Fibroblast of pulmonary artery (primary cell): Measurements from ENCODE around the gene ABCA13.

ENCODE experiments used
- DNase-seq: peaks from one replicate; pipeline ENCODE4 v3.0.0-alpha.2; 2010; ENCODE audit warnings: low read depth
- H3K4me3 ChIP-seq: replicated peaks from 2 replicates; pipeline ENCODE4 v1.5.1; 2011; ENCODE audit warnings: low read depth, mild to moderate bottlenecking, control low read depth, low read length, moderate library complexity
- CTCF ChIP-seq: IDR thresholded peaks from 2 replicates; pipeline ENCODE4 v1.5.1; 2011; ENCODE audit warnings: mild to moderate bottlenecking, control low read depth, low read length, inconsistent platforms; ENCODE audit errors: missing control alignments

Gene ABCA13

GRCh38 chr7:48237354-48237753 is 66.1 kb downstream of the ABCA13 start:
- no peak for TF ChIP-seq CTCF
- DNase-seq: no peak
- no peak overlapping the region for H3K4me3 ChIP-seq

DNA sequence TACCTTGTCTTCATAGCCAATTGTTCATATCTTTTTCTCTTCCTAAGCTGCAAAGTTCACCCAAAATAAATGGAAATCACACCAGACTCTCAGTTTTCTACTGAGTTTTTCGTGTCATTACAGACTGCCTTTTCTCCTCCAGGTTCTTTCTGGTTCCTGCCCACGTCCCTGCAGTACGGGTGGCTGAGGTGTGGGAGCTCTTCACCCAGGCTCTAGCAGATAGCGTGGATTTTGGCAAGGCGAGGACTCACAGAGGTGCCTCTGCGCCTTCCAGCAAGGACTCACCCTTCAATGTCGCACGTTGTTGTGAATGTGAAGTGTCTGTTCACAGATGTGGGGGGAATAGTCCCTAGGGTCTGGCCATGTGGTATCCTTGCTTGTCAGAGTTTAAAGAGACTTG is 71.6 kb downstream of the ABCA13 start:
- DNase-seq: no peak
- no peak overlapping the region for H3K4me3 ChIP-seq
- TF ChIP-seq CTCF: no peak

DNA sequence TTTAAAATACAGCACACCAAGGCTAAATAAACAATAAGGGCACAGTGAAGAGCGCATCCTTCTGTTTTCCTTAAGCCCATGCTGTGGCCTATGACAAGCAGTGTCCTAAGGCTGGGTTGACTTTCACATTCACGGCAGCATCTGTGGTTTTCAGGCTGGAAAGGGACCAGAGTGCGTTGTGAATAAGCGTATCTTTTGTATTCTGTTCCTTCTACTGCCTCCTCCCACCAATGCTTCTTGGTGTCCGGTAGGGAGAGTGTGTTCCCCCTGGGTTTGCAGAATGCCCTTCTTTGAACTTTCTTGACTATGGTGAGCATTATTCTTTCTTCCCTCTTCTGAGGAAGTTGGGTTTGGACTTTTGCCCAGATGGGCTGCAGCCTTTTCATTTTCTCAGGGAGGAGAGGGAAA is 73.6 kb downstream of the ABCA13 start:
- peak; percentile 7 for TF ChIP-seq CTCF
- no peak overlapping the region for H3K4me3 ChIP-seq
- DNase-seq: peak; percentile 76

GRCh38 chr7:48245751-48246472 is 74.7 kb downstream of the ABCA13 start:
- H3K4me3 ChIP-seq: no peak overlapping the region
- DNase-seq: peak; percentile 10
- TF ChIP-seq CTCF: no peak

DNA sequence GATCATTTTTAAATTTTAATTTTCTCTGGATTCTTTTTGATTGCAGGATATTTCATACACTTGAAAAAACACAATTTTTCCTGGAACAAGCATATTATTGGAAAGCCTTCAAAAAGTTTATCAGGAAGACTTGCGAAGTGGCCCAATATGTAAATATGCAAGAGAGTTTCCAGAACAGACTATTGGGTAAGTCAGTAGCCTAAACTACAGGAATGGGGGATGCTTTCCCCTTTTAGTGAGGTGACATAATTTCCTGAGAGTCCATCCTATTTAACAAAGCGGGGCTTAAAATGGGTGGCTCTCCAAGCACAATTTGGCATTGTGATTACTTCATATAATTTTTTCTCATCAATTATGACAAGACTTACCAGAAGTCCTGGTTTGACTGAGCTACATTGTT is 77.9 kb downstream of the ABCA13 start:
- no peak overlapping the region for H3K4me3 ChIP-seq
- peak; percentile 25 for DNase-seq
- TF ChIP-seq CTCF: no peak

- TF ChIP-seq CTCF: no peak
- H3K4me3 ChIP-seq: no peak overlapping the region
- DNase-seq: peak; percentile 79
Measured at GRCh38 chr7:48250441-48250951, 79.2 kb downstream of the ABCA13 start.

- peak; percentile 11 for DNase-seq
- TF ChIP-seq CTCF: no peak
Measured at GRCh38 chr7:48251766-48252165, 80.5 kb downstream of the ABCA13 start.

More at GRCh38 chr7:48251766-48252165, 80.5 kb downstream of the ABCA13 start:
- H3K4me3 ChIP-seq: no peak overlapping the region
